IMR-90 (cell line): Measurements from ENCODE around the gene CD69. TPM values are rescaled to one million over a fixed set of nuclear protein-coding genes. Genes with fewer than 3 reads are reported as not detected.

Experiments
- ATAC-seq: fragments of 200-7000 bp; cut with Tn5 transposase; 2 replicates; pipeline ENCODE4 v1.9.1; 2020; ENCODE audit warnings: low read depth, mild to moderate bottlenecking, moderate library complexity
- BruUV-seq: library from RNA; stranded (reverse); fragments of 400-500 nt; replicated peaks from 2 replicates; lab custom pipeline; 2021; lab: Mats Ljungman, UMichigan
- CTCF ChIA-PET: fragments of 300-600 bp; formaldehyde crosslinking; extraction: SDS; loops from one replicate; lab custom pipeline; 2021; ENCODE audit warnings: antibody characterized with exemption; lab: Yijun Ruan, JAX
- POLR2A ChIA-PET: fragments of 300-600 bp; sonication (Branson Sonifier 250); formaldehyde crosslinking; loops from one replicate; lab custom pipeline; 2022; ENCODE audit warnings: antibody characterized with exemption; ENCODE audit not compliant: unreplicated experiment; lab: Charles Lee
- DNase-seq: peaks from one replicate; pipeline ENCODE4 v3.0.0; 2013
- H2AFZ ChIP-seq: replicated peaks from 2 replicates; pipeline ENCODE3; 2013; ENCODE audit warnings: low read length, mild to moderate bottlenecking; ENCODE audit not compliant: poor library complexity
- H2AK5ac ChIP-seq: 2 replicates; pipeline ENCODE4 v1.6.1; 2013; ENCODE audit warnings: low read depth, low read length, inconsistent platforms
- H2AK9ac ChIP-seq: replicated peaks from 2 replicates; pipeline ENCODE3; 2013; ENCODE audit warnings: mild to moderate bottlenecking, low read depth, low read length, moderate library complexity; ENCODE audit not compliant: poor library complexity
- H2BK120ac ChIP-seq: 2 replicates; pipeline ENCODE4 v1.6.1; 2013; ENCODE audit warnings: low read depth, low read length, inconsistent platforms
- H2BK15ac ChIP-seq: 3 replicates; pipeline ENCODE4 v1.6.1; 2013; ENCODE audit warnings: low read depth, low read length, inconsistent platforms
- H2BK20ac ChIP-seq: 2 replicates; pipeline ENCODE4 v1.6.1; 2013; ENCODE audit warnings: low read depth, mild to moderate bottlenecking, inconsistent platforms, low read length, moderate library complexity
- H2BK5ac ChIP-seq: 2 replicates; pipeline ENCODE4 v1.6.1; 2013; ENCODE audit warnings: mild to moderate bottlenecking, low read depth, low read length, inconsistent platforms; ENCODE audit not compliant: poor library complexity, severe bottlenecking
- H3K14ac ChIP-seq: replicated peaks from 2 replicates; pipeline ENCODE4 v1.6.1; 2013; ENCODE audit warnings: low read depth, low read length, inconsistent platforms
- H3K18ac ChIP-seq: 2 replicates; pipeline ENCODE4 v1.6.1; 2013; ENCODE audit warnings: low read depth, low read length, control low read depth
- H3K23ac ChIP-seq: 2 replicates; pipeline ENCODE4 v1.6.1; 2013; ENCODE audit warnings: low read depth, low read length, inconsistent platforms
- H3K27ac ChIP-seq: 2 replicates; pipeline ENCODE4 v1.5.1; 2013; ENCODE audit warnings: mild to moderate bottlenecking, control low read depth, low read length; ENCODE audit not compliant: insufficient read depth
- H3K27me3 ChIP-seq: 2 replicates; pipeline ENCODE4 v1.6.1; 2013; ENCODE audit warnings: low read length; ENCODE audit not compliant: control insufficient read depth, insufficient read depth
- H3K36me3 ChIP-seq: 2 replicates; pipeline ENCODE4 v1.6.1; 2013; ENCODE audit warnings: low read length, mixed read lengths; ENCODE audit not compliant: control insufficient read depth, insufficient read depth
- H3K4ac ChIP-seq: 2 replicates; pipeline ENCODE4 v1.6.1; 2013; ENCODE audit warnings: low read depth, low read length, inconsistent platforms
- H3K4me1 ChIP-seq: 2 replicates; pipeline ENCODE4 v1.6.1; 2013; ENCODE audit warnings: low read length, mixed read lengths; ENCODE audit not compliant: control insufficient read depth, insufficient read depth
- H3K4me2 ChIP-seq: 2 replicates; pipeline ENCODE4 v1.6.1; 2013; ENCODE audit warnings: low read depth, mild to moderate bottlenecking, control low read depth, low read length, moderate library complexity
- H3K4me3 ChIP-seq: 2 replicates; pipeline ENCODE4 v1.5.1; 2013; ENCODE audit warnings: low read depth, mild to moderate bottlenecking, control low read depth, low read length, moderate library complexity; ENCODE audit not compliant: insufficient read depth
- H3K56ac ChIP-seq: 2 replicates; pipeline ENCODE4 v1.6.1; 2013; ENCODE audit warnings: low read length, inconsistent platforms; ENCODE audit not compliant: insufficient read depth; ENCODE audit errors: extremely low read depth
- H3K79me1 ChIP-seq, 2 experiments: 2 replicates each; pipeline ENCODE4 v1.6.1; 2013; ENCODE audit warnings: low read length in 2 of 2, inconsistent platforms in 1 of 2, low read depth in 1 of 2
- H3K9ac ChIP-seq: 2 replicates; pipeline ENCODE4 v1.6.1; 2013; ENCODE audit warnings: low read depth, low read length, control low read depth
- H3K9me1 ChIP-seq: 2 replicates; pipeline ENCODE4 v1.6.1; 2013; ENCODE audit warnings: low read length, inconsistent platforms; ENCODE audit not compliant: insufficient read depth
- H3K9me3 ChIP-seq: 2 replicates; pipeline ENCODE4 v1.6.1; 2013; ENCODE audit warnings: low read length; ENCODE audit not compliant: control insufficient read depth, insufficient read depth
- H4K20me1 ChIP-seq: 2 replicates; pipeline ENCODE4 v1.6.1; 2013; ENCODE audit warnings: low read length, inconsistent platforms; ENCODE audit not compliant: insufficient read depth
- H4K5ac ChIP-seq: 2 replicates; pipeline ENCODE4 v1.6.1; 2013; ENCODE audit warnings: mild to moderate bottlenecking, low read depth, low read length, control low read depth
- H4K8ac ChIP-seq, 2 experiments: 2 replicates each; pipeline ENCODE4 v1.6.1; 2013; ENCODE audit warnings: low read depth in 2 of 2, low read length in 2 of 2, control low read depth in 1 of 2, inconsistent platforms in 1 of 2
- H4K91ac ChIP-seq: 2 replicates; pipeline ENCODE4 v1.6.1; 2013; ENCODE audit warnings: low read depth, low read length, inconsistent platforms; ENCODE audit not compliant: insufficient read depth
- BHLHE40 ChIP-seq: fragments of 150-350 bp; IDR thresholded peaks from 2 replicates; pipeline ENCODE4 v1.6.1; 2016; ENCODE audit warnings: mild to moderate bottlenecking, low read depth, low read length
- CEBPB ChIP-seq: IDR thresholded peaks from 2 replicates; pipeline ENCODE4 v1.6.1; 2012; ENCODE audit warnings: low read depth, low read length, improper control_type of control experiment
- CHD1 ChIP-seq: IDR thresholded peaks from 2 replicates; pipeline ENCODE4 v1.6.1; 2012; ENCODE audit warnings: low read depth, low read length, improper control_type of control experiment
- MXI1 ChIP-seq: IDR thresholded peaks from 2 replicates; pipeline ENCODE4 v1.6.1; 2012; ENCODE audit warnings: low read depth, mild to moderate bottlenecking, low read length, moderate library complexity, borderline replicate concordance
- POLR2A ChIP-seq: IDR thresholded peaks from 2 replicates; pipeline ENCODE4 v1.6.1; 2012; ENCODE audit warnings: mild to moderate bottlenecking, low read depth, low read length
- USF2 ChIP-seq: fragments of 150-350 bp; IDR thresholded peaks from 2 replicates; pipeline ENCODE4 v1.6.1; 2017; ENCODE audit warnings: mild to moderate bottlenecking, antibody characterized with exemption, low read length, low read depth
- WGBS, 2 experiments: methylation state at CpG; one replicate each; pipeline versions ENCODE4 v1.1.5 to v1.1.7; 2013; ENCODE audit warnings: missing lambda C conversion rate in 2 of 2; ENCODE audit not compliant: insufficient read length in 1 of 2; ENCODE audit errors: extremely low coverage in 2 of 2; 5-methylcytosine and 5-hydroxymethylcytosine counted together
- dilution Hi-C: fragments of 300-500 bp; cut with HindIII; formaldehyde crosslinking; loops from one replicate; pipeline ENCODE4 v1.14.3; 2018; ENCODE audit warnings: low sequenced_read_pairs; ENCODE audit not compliant: unreplicated experiment
- in situ Hi-C: fragments of 300-500 bp; cut with MboI; formaldehyde crosslinking; loops from 3 replicates; pipeline ENCODE4 v1.14.3; 2019; ENCODE audit warnings: low sequenced_read_pairs, inconsistent platforms, mixed read lengths
- intact Hi-C: fragments of 100-400 bp; cut with micrococcal nuclease; formaldehyde crosslinking; loops from 2 replicates; pipeline ENCODE4 v1.10.0; 2022
- polyA plus RNA-seq, 3 experiments: library from polyadenylated mRNA; depleted of rRNA; stranded (reverse); fragments of >200 nt; gene quantifications; 2 replicates each; pipeline ENCODE4 v1.2.3, GENCODE V29; 2012; ENCODE audit warnings: low replicate concordance in 1 of 3
- total RNA-seq: library from RNA; depleted of rRNA; stranded (reverse); fragments of >200 nt; gene quantifications from 2 replicates; pipeline ENCODE4 v1.2.3, GENCODE V29; 2012

CD69 gene
- total and polyA plus RNA-seq, 2 of the 4 experiments (the other 2 are of a cell fraction): not detected

- Histone ChIP-seq H3K4ac (no peak overlapping the region), H3K4me2 (no peak overlapping the region), H4K5ac (no peak overlapping the region), H2BK5ac (no peak overlapping the region), H2BK120ac (no peak overlapping the region), H4K20me1 (no peaks in the 10 kb centered on the region), H3K9me3 (no peaks in the 10 kb centered on the region), H3K56ac (no peak overlapping the region), H3K4me1 (no peaks in the 10 kb centered on the region), H2AK5ac (no peak overlapping the region), H4K91ac (no peak overlapping the region), H3K27ac (no peak overlapping the region), H3K4me3 (no peak overlapping the region), H2AK9ac (no peak overlapping the region), H3K9ac (no peak overlapping the region), H3K79me1 (no peaks in the 10 kb centered on the region), H2BK20ac (no peak overlapping the region), H4K8ac (no peak overlapping the region), H3K18ac (no peak overlapping the region), H3K23ac (no peak overlapping the region), H3K14ac (no peak overlapping the region), H3K36me3 (no peaks in the 10 kb centered on the region), H2BK15ac (no peak overlapping the region), H3K9me1 (no peaks in the 10 kb centered on the region), H3K27me3 (no peaks in the 10 kb centered on the region), H2AFZ (no peak overlapping the region)
- BruUV-seq: no TSS peak
- TF ChIP-seq CEBPB (no peak), POLR2A (no peak), CHD1 (no peak), MXI1 (no peak), BHLHE40 (no peak), USF2 (no peak)
- ATAC-seq (no peak), DNase-seq (no peak)
- dilution Hi-C loops (no loop called here), intact Hi-C loops (no loop called here), in situ Hi-C loops (no loop called here)
- ChIA-PET CTCF (no interaction called here), POLR2A (no interaction called here)
- WGBS, 2 experiments: no CpG with 5 or more reads among the region's 3 CpGs
These were observed 2.6 kb downstream of the CD69 start for GRCh38 chr12:9758119-9758518.
